ENCODE data around the gene TMED9. TPM values are rescaled to one million over a fixed set of nuclear protein-coding genes. Genes with fewer than 3 reads are reported as not detected.
A peak's percentile ranks its signal among the peaks of the same experiment; 100 is the strongest.

The TMED9 gene
- total and polyA plus RNA-seq, 3 experiments from 2014 or later, result 138 to 142 (median 140) TPM

- Mint-ChIP-seq H3K4me1 (peaks cover 45 to 70% (median 65%) of the 10 kb centered on the region in 3 donors), H3K9me3 (no peaks in the 10 kb centered on the region), H3K36me3 (peaks cover 0 to 32% (median 3%) of the 10 kb centered on the region in 3 donors), H3K27me3 (no peaks in the 10 kb centered on the region), H3K4me3 (peak overlapping the region; percentile 82 to 90 (median 88)), H3K27ac (peak overlapping the region; percentile 18 to 90 (median 72))
- Histone ChIP-seq H3K9me3 (ENCODE audit: low read length) (no peaks in the 10 kb centered on the region), H3K4me1 (ENCODE audit: insufficient read depth, low read length) (peaks cover 21% of the 10 kb centered on the region), H3K36me3 (ENCODE audit: insufficient read depth, low read length) (no peaks in the 10 kb centered on the region), H3K4me3 (ENCODE audit: low read length) (peak overlapping the region; percentile 64), H3K27ac (ENCODE audit: low read depth, low read length) (peak overlapping the region; percentile 49), H3K27me3 (ENCODE audit: insufficient read depth, low read length, poor library complexity, severe bottlenecking) (no peaks in the 10 kb centered on the region)
- POLR2A ChIA-PET, result interaction anchor here (0.5 kb wide), 1 partner anchor 553 kb away, joined by 4 read pairs; no protein-coding TSS in a partner anchor
- CTCF ChIA-PET, result no interaction called here
- DNase-seq, result no peak
Observed at GRCh38 chr5:177552839-177553455, 39.1 kb upstream of the TMED9 start.

DNA sequence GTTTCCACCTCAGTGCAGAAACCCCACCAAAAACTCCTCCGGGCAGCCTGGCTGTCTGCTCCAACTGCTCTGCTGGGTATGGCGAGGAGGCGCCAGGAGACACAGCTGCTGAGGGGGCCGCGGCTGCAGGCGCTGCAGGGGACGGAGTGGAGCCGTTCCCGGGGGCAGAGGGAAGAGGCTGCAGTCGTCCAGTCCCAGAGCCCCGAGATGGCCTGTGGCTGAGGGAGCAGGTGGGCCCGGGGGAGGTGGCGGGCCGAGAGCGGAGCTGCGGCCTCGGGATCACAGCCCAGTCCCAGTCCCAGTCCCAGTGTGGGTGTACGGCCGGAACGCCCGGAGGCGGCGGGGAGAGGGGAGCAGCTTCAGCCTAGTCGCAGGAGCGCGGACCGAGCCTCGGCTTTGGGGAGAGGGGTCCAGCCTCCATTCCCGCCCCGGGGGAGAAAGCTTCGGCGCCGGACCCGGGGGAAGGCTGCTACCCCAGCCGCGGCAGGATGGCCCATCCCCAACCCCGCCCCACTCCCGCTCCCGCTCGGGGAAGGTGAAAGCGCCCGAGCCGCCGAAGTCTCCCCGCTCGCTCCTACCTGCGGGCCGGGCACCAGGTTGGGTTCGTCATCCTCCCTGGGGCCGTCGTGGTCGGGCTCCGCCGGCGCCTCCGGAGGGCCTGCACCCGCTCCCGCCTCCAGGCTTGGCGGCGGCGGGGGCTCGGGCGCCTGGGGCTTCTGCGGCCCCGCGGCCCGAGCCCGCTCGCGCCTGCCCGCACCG is 38.2 kb upstream of the TMED9 start:
- Histone ChIP-seq H3K27ac (ENCODE audit: low read depth, low read length) (peak overlapping the region; percentile 49), H3K9me3 (ENCODE audit: low read length) (no peaks in the 10 kb centered on the region), H3K36me3 (ENCODE audit: insufficient read depth, low read length) (no peaks in the 10 kb centered on the region), H3K4me1 (ENCODE audit: insufficient read depth, low read length) (peaks cover 21% of the 10 kb centered on the region), H3K27me3 (ENCODE audit: insufficient read depth, low read length, poor library complexity, severe bottlenecking) (no peaks in the 10 kb centered on the region), H3K4me3 (ENCODE audit: low read length) (peak overlapping the region; percentile 64)
- POLR2A ChIA-PET, result no interaction called here
- peak in 2 of 5 donors; percentile 38 to 61 for DNase-seq
- H3K9me3 Mint-ChIP-seq, result no peaks in the 10 kb centered on the region
- H3K27me3 Mint-ChIP-seq, result no peaks in the 10 kb centered on the region
- CTCF ChIA-PET, result no interaction called here
- H3K36me3 Mint-ChIP-seq, result peaks cover 0 to 29% (median 0%) of the 10 kb centered on the region in 3 donors
- peak overlapping the region; percentile 82 to 91 (median 88) for H3K4me3 Mint-ChIP-seq
- peak overlapping the region in 5 of 8 donors; percentile 38 to 74 (median 67) for H3K27ac Mint-ChIP-seq
- H3K4me1 Mint-ChIP-seq, result peaks cover 38 to 65% (median 60%) of the 10 kb centered on the region in 3 donors

DNA sequence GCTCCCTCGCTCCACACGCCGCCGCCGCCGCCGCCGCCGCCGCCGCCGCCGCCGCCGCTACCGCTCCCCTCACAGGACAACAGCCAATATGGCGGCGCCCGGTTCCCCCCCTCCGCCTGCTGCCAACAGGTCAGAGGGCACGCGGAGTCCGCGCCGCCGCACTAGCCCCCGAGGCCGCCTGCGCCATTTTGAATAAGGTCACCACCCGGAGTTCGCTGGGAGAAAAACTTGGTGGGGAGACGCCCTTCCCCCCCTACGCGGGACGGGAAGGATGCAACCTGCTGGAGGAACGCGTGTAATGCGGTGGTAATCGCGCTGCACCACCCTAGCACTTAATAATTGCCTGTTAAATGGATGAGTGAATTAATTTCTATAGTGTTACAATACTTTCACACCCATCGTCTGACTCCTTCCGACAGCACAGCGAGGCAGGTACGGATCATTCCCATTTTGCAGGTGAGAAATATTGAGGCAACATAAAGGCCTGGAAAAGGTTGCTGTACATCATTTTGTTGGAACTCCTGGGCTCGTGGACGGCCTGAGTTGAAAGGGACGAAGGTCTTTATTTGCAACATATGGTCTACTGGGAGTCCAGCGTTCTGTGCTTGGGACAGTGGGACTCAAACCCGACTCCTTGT is 37.4 kb upstream of the TMED9 start, which contains the start of gene FAM193B:
FAM193B (minus strand) TSS at position 90 of the 638 bp plus-strand sequence. CDS start 105 bp downstream, outside the sequence.
- Mint-ChIP-seq H3K36me3 (peaks cover 0 to 27% (median 0%) of the 10 kb centered on the region in 3 donors), H3K9me3 (no peaks in the 10 kb centered on the region), H3K27ac (peak within 1 kb of the TSS; percentile 32 to 90 (median 78)), H3K4me3 (peak within 1 kb of the TSS; percentile 88 to 96 (median 89)), H3K27me3 (no peaks in the 10 kb centered on the region), H3K4me1 (peaks cover 38 to 62% (median 59%) of the 10 kb centered on the region in 3 donors)
- Histone ChIP-seq H3K36me3 (ENCODE audit: insufficient read depth, low read length) (no peaks in the 10 kb centered on the region), H3K9me3 (ENCODE audit: low read length) (no peaks in the 10 kb centered on the region), H3K4me1 (ENCODE audit: insufficient read depth, low read length) (peaks cover 21% of the 10 kb centered on the region), H3K4me3 (ENCODE audit: low read length) (peak within 1 kb of the TSS; percentile 92), H3K27me3 (ENCODE audit: insufficient read depth, low read length, poor library complexity, severe bottlenecking) (no peaks in the 10 kb centered on the region), H3K27ac (ENCODE audit: low read depth, low read length) (peak within 1 kb of the TSS; percentile 49)
- DNase-seq, result peak; percentile 90 to 96 (median 94)
- ChIA-PET CTCF (no interaction called here), POLR2A (no interaction called here)

GRCh38 chr5:177555228-177555627 is 36.8 kb upstream of the TMED9 start:
- Histone ChIP-seq H3K27ac (ENCODE audit: low read depth, low read length) (no peak overlapping the region), H3K27me3 (ENCODE audit: insufficient read depth, low read length, poor library complexity, severe bottlenecking) (no peaks in the 10 kb centered on the region), H3K36me3 (ENCODE audit: insufficient read depth, low read length) (no peaks in the 10 kb centered on the region), H3K4me3 (ENCODE audit: low read length) (no peak overlapping the region), H3K4me1 (ENCODE audit: insufficient read depth, low read length) (peaks cover 21% of the 10 kb centered on the region), H3K9me3 (ENCODE audit: low read length) (no peaks in the 10 kb centered on the region)
- no peak for DNase-seq
- peak overlapping the region; percentile 88 to 96 (median 89) for H3K4me3 Mint-ChIP-seq
- H3K9me3 Mint-ChIP-seq, result no peaks in the 10 kb centered on the region
- no peaks in the 10 kb centered on the region for H3K27me3 Mint-ChIP-seq
- peaks cover 0 to 25% (median 0%) of the 10 kb centered on the region in 3 donors for H3K36me3 Mint-ChIP-seq
- peak overlapping the region in 2 of 8 donors; percentile 21 to 89 for H3K27ac Mint-ChIP-seq
- CTCF ChIA-PET, result interaction anchor here (1.6 kb wide), 1 partner anchor 39 kb away, joined by 3 read pairs; no protein-coding TSS in a partner anchor
- peaks cover 36 to 58% (median 57%) of the 10 kb centered on the region in 3 donors for H3K4me1 Mint-ChIP-seq
- POLR2A ChIA-PET, result no interaction called here

DNA sequence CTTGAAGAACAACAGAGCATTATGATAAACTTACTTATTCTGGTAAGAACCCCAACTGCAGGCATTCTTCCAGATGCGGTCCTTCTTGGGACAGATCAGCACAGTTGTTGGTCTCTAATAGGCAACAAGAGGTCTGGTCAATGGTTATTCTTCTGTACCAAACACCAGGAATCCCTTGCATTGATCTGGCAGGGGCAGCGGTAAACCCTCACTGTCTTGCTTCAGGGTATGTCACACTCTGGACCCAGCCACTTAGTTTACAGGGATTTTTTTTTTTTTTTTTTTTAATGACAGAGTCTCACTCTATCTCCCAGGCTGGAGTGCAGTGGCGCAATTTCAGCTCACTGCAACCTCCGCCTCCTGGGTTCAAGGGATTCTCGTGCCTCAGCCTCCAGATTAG is 36.3 kb upstream of the TMED9 start:
- Mint-ChIP-seq H3K9me3 (no peaks in the 10 kb centered on the region), H3K36me3 (peaks cover 0 to 22% (median 0%) of the 10 kb centered on the region in 3 donors), H3K27me3 (no peaks in the 10 kb centered on the region), H3K4me3 (peak overlapping the region; percentile 88 to 96 (median 89)), H3K4me1 (peaks cover 34 to 55% (median 53%) of the 10 kb centered on the region in 3 donors), H3K27ac (peak overlapping the region in 1 of 8 donors; percentile 38)
- H3K4me1 ChIP-seq (ENCODE audit: insufficient read depth, low read length), result peaks cover 21% of the 10 kb centered on the region
- H3K27me3 ChIP-seq (ENCODE audit: insufficient read depth, low read length, poor library complexity, severe bottlenecking), result no peaks in the 10 kb centered on the region
- CTCF ChIA-PET, result interaction anchor here (1.6 kb wide), 1 partner anchor 40 kb away, joined by 3 read pairs; no protein-coding TSS in a partner anchor
- H3K36me3 ChIP-seq (ENCODE audit: insufficient read depth, low read length), result no peaks in the 10 kb centered on the region
- POLR2A ChIA-PET, result no interaction called here
- H3K27ac ChIP-seq (ENCODE audit: low read depth, low read length), result no peak overlapping the region
- no peak for DNase-seq
- no peaks in the 10 kb centered on the region for H3K9me3 ChIP-seq (ENCODE audit: low read length)
- H3K4me3 ChIP-seq (ENCODE audit: low read length), result no peak overlapping the region

DNA sequence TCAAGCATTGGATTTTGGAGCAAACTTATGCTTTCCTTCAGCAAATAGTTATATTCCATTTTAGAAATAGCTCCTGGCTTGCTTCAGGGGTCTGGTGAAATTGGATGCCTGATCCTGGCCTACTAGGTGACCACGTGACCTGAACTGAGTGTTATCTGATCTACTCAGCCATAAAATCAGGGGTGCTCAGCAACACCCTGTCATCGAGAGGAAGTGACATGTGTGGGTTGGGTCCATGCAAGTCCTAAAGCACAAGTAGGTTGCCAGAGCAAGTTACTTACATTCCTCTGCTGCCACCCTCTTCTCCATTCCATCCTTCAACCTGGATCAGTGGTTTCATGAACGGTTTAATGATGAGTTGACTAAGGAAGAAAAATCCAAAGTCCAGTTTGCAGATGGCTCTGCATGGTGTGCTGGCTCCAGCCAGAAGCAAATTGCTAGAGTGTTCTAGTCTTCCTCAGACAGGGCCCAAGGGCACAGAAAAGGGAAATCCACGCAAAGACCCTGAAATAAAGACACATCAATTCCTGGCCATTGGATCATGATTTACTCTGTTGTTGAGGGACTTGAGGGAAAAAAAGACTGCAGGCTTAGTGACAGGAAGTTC is 34.9 kb upstream of the TMED9 start:
- H3K4me3 ChIP-seq (ENCODE audit: low read length), result no peak overlapping the region
- ChIA-PET CTCF (interaction anchor here (0.8 kb wide), 1 partner anchor 35 kb away, joined by 3 read pairs; the partner anchor contains the start of gene TMED9), POLR2A (no interaction called here)
- no peaks in the 10 kb centered on the region for H3K36me3 ChIP-seq (ENCODE audit: insufficient read depth, low read length)
- no peaks in the 10 kb centered on the region for H3K27me3 ChIP-seq (ENCODE audit: insufficient read depth, low read length, poor library complexity, severe bottlenecking)
- peaks cover 0 to 10% (median 0%) of the 10 kb centered on the region in 3 donors for H3K36me3 Mint-ChIP-seq
- H3K4me1 Mint-ChIP-seq, result peaks cover 30 to 45% (median 39%) of the 10 kb centered on the region in 3 donors
- H3K9me3 ChIP-seq (ENCODE audit: low read length), result no peaks in the 10 kb centered on the region
- peak in 1 of 5 donors; percentile 10 for DNase-seq
- peak overlapping the region; percentile 26 for H3K27ac ChIP-seq (ENCODE audit: low read depth, low read length)
- H3K27me3 Mint-ChIP-seq, result no peaks in the 10 kb centered on the region
- H3K27ac Mint-ChIP-seq, result peak overlapping the region in 7 of 8 donors; percentile 33 to 74 (median 60)
- H3K4me1 ChIP-seq (ENCODE audit: insufficient read depth, low read length), result peaks cover 20% of the 10 kb centered on the region
- no peaks in the 10 kb centered on the region for H3K9me3 Mint-ChIP-seq
- H3K4me3 Mint-ChIP-seq, result peak overlapping the region in 1 of 7 donors; percentile 76

DNA sequence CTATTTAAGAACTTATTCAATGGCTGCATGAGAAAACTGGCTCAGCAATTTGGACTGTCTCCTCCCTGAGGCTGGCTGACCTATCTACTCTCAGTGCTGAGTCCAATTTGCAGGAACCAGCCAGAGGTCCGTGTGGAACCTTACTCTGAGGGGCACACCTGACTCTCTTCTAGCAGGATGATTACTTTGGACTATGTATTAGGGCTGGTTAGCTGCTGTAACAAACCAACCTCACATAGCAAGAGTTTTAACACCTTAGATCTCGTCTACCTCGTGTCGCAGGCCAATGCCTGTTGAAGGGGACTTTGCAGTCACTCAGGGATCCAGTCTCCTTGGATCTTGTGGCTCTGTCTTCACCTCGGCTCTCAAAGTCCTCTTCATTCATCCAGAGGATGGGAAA is 34.2 kb upstream of the TMED9 start:
- H3K27ac ChIP-seq (ENCODE audit: low read depth, low read length), result peak overlapping the region; percentile 26
- POLR2A ChIA-PET, result no interaction called here
- Mint-ChIP-seq H3K36me3 (peaks cover 0 to 5% (median 0%) of the 10 kb centered on the region in 3 donors), H3K27me3 (no peaks in the 10 kb centered on the region), H3K27ac (peak overlapping the region in 4 of 8 donors; percentile 54 to 83 (median 58)), H3K9me3 (no peaks in the 10 kb centered on the region), H3K4me1 (peaks cover 24 to 39% (median 33%) of the 10 kb centered on the region in 3 donors), H3K4me3 (no peak overlapping the region)
- CTCF ChIA-PET, result no interaction called here
- peaks cover 13% of the 10 kb centered on the region for H3K4me1 ChIP-seq (ENCODE audit: insufficient read depth, low read length)
- no peaks in the 10 kb centered on the region for H3K27me3 ChIP-seq (ENCODE audit: insufficient read depth, low read length, poor library complexity, severe bottlenecking)
- H3K36me3 ChIP-seq (ENCODE audit: insufficient read depth, low read length), result no peaks in the 10 kb centered on the region
- no peak overlapping the region for H3K4me3 ChIP-seq (ENCODE audit: low read length)
- no peak for DNase-seq
- no peaks in the 10 kb centered on the region for H3K9me3 ChIP-seq (ENCODE audit: low read length)

Measured in CD8-positive, alpha-beta memory T cell (primary cell).